Skeletal muscle cell (primary cell): ENCODE data around the gene CNOT8.
A peak's percentile ranks its signal among the peaks of the same experiment; 100 is the strongest.

Experiments
- DNase-seq: peaks from one replicate; pipeline ENCODE4 v3.0.0-alpha.2; 2010; ENCODE audit warnings: low read depth
- H3K4me3 ChIP-seq: 2 replicates; pipeline ENCODE4 v1.5.1; 2011; ENCODE audit warnings: low read depth, mild to moderate bottlenecking, control low read depth, low read length, moderate library complexity

Gene CNOT8

DNA sequence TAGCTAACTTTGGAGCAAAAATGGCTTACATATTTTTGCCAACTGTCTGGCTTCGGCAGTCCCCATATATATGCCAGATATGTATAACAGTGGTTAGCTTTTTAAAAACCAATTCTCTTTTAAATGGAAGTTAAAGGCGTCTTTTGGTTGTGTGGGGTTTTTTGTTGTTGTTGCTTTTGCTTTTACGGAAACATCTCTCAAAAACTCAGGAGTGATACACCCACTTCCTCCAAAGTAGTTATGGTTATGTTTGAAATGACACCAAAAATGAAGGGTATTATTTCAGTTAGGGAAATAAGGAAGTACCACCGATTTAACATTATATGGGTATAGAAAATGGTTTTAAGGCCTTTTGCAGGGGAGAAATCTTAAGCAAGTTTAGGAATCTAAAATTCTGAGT, 2.3 kb downstream of the CNOT8 start:
- DNase-seq, result no peak
- peak overlapping the region; percentile 85 for H3K4me3 ChIP-seq

- no peak for DNase-seq
These were observed 3.5 kb downstream of the CNOT8 start for GRCh38 chr5:154861946-154862345.

DNA sequence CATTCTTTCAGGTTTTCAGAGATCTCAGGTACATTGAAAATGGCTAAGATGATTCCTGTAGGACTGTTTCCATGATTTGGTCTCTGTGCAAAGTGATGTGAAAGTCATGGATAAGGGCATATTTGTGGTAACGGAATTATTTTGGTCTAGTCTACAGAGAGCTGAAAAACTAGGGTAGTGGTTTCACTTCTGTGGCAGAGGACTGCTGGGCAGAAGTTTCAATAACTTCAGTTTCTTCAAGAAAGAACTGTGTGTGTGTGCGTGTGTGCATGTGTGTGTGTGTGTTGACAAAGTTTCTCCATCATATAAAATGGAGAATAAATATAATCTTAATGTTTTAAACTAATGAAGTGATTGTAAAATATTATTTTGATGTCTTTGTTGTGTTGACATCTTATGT, 4.3 kb downstream of the CNOT8 start:
- H3K4me3 ChIP-seq, result no peak overlapping the region
- no peak for DNase-seq

More at GRCh38 chr5:154861946-154862345, 3.5 kb downstream of the CNOT8 start:
- H3K4me3 ChIP-seq, result no peak overlapping the region

- no peak overlapping the region for H3K4me3 ChIP-seq
- DNase-seq, result no peak
These were observed 5.1 kb downstream of the CNOT8 start for GRCh38 chr5:154863291-154864080.

DNA sequence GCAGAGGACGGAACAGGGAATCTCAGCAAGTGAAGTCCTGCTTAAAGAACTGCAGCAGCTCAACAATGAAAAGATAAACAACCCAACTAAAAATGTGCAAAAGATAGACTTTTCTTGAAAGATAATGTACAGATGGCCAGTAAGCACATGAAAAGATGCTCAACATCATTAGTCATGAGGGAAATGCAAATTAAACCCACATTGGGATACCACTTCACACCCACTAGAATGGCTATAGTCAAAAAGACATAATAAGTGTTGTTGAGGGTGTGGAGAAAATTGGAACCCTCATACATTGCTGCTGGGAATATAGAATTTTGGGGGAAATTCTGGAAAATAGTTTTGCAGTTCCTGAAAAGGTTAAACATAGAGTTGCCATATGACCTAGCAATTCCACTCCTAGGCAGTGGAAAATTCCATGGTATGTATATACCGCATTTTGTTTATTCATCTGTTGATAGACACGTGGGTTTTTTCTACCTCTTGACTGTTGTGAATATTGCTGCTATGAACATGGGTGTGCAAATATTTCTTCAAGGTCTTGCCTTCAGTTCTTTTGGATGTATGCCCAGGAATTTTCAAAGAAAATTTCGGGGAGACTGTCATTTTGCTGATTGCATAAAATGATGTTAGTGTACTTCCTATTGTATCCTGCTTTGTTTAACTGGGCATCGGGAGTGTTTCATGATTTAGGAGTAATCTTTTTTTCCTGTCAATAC, 7.2 kb downstream of the CNOT8 start:
- no peak for DNase-seq
- no peak overlapping the region for H3K4me3 ChIP-seq

- no peak for DNase-seq
- H3K4me3 ChIP-seq, result no peak overlapping the region
These were observed 8.4 kb downstream of the CNOT8 start for GRCh38 chr5:154866841-154867240.

DNA sequence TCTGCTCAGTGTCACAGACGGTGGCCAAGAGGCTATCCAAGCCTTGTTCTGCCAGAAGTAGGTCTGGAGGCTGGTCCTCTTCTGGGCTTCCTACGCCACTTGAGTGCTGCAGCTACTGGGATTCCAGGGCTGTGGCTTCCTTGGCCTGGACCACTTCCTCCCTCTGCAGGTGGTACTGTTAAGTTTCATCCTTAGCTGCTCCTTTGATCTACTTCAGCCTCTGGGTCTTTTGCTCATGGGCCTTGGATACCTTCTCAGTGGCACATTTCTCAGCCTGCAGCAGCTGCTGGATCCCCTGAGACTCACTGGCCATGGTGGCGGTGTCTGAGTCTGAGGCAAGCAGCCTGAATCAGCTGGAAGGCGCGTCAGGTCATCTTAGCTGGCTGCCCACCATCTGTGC, 10.3 kb downstream of the CNOT8 start:
- no peak for DNase-seq
- no peak overlapping the region for H3K4me3 ChIP-seq

GRCh38 chr5:154871734-154872133, 13.3 kb downstream of the CNOT8 start:
- H3K4me3 ChIP-seq, result no peak overlapping the region
- DNase-seq, result no peak

DNA sequence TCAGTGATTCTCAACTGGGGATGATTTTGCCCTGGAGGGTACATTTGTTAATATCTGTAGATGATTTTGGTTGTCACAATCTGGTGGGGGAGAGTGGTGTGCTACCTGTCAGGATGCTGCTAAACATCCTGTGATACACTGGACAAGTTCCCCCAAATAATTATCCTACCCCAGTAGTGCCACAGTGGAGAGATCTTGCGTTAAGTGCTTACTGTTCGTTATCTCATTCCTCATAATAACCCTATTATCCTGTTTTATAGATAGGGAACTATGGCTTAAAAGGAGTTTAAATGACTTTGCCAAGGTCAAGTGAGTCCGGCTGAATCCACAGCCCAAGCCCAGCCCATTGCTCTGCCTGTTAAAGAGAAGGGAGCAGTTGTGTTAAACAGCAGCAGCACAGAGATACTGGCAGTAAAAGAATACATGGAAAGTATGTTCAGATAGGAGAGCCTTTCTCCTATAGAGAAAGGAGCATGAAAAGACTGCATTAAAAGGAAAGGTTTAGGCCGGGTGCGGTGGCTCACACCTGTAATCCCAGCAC, 15.4 kb downstream of the CNOT8 start:
- H3K4me3 ChIP-seq, result no peak overlapping the region
- DNase-seq, result no peak

GRCh38 chr5:154878642-154879335, 20.4 kb downstream of the CNOT8 start:
- no peak overlapping the region for H3K4me3 ChIP-seq
- DNase-seq, result no peak

GRCh38 chr5:154881986-154882385, 23.6 kb downstream of the CNOT8 start:
- no peak for DNase-seq
- no peak overlapping the region for H3K4me3 ChIP-seq

- DNase-seq, result no peak
- no peak overlapping the region for H3K4me3 ChIP-seq
These were observed 26.0 kb downstream of the CNOT8 start for GRCh38 chr5:154884424-154884823.

DNA sequence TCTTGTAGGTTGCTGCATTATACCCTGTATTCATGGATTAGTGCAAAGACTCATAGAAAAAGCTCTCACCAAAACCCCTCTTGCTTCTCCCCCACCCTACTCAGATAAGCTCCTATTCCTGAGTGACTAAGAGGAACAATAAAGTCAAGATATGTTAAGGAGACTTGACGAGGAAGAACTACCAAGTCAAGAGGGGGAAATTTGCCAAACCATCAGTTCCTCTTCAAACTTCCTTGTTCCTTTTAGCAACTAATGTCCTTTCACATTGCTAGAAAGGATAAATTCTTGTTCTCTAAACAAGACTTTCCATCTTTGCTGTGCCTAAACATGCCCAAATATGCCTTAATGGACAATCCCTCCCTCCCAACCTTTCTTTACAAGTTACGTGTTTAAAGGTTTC, 27.0 kb downstream of the CNOT8 start:
- DNase-seq, result no peak
- H3K4me3 ChIP-seq, result no peak overlapping the region

DNA sequence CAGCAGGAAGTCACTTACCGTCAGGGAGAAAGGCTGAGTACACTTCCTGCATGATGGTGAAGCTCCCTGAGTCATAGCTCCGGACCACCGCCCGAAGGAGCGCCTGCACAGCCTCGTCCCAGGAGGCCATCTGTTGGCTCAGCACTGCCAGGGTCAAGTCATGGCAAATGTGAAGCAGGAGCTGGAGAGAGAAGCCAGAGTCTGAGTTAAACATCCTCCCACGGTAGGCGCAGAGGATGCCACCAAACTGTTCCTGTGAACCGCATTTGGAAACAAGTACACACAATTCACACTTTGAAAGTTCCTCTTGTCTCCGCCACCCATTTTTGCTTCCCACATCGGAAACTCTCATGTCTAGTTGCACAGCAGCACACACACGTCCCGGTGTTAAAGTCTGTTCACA, 33.9 kb downstream of the CNOT8 start:
- no peak overlapping the region for H3K4me3 ChIP-seq
- DNase-seq, result no peak

GRCh38 chr5:154893381-154893780, 35.0 kb downstream of the CNOT8 start:
- DNase-seq, result no peak
- no peak overlapping the region for H3K4me3 ChIP-seq

- H3K4me3 ChIP-seq, result no peak overlapping the region
- no peak for DNase-seq
These were observed 37.5 kb downstream of the CNOT8 start for GRCh38 chr5:154895606-154896561.

GRCh38 chr5:154896562-154897165, 38.2 kb downstream of the CNOT8 start:
- DNase-seq, result no peak
- no peak overlapping the region for H3K4me3 ChIP-seq

DNA sequence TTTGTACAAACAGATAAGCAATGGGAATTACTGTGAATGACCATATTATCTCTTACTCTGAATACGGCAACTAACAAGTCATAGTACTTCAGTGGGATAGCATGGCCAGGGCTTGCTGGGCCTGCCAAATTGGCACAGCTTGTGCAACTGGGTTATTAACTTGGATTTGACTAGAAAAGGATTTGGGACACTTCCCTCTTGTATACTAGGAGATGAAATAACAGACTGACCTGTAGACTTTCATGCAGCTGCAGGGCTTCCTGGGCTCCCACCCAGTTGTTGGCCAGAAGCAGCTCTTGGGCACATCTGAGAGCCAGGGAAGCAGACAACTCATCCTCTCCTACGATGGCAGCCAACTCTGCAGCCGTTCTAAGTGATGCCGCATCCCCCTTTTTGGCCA, 39.8 kb downstream of the CNOT8 start:
- no peak overlapping the region for H3K4me3 ChIP-seq
- no peak for DNase-seq
